Pons (tissue), 1 donor: Measurements from ENCODE around the gene SSB.
"Not testable (repeated sequence)": the region's sequence is repeated elsewhere in the genome, so short reads cannot be mapped to it uniquely, and the experiment has no call there.

Experiments
- DNase-seq: peaks from one replicate; pipeline ENCODE4 v3.0.0-alpha.2; 2016; ENCODE audit warnings: low spot score

SSB gene

DNA sequence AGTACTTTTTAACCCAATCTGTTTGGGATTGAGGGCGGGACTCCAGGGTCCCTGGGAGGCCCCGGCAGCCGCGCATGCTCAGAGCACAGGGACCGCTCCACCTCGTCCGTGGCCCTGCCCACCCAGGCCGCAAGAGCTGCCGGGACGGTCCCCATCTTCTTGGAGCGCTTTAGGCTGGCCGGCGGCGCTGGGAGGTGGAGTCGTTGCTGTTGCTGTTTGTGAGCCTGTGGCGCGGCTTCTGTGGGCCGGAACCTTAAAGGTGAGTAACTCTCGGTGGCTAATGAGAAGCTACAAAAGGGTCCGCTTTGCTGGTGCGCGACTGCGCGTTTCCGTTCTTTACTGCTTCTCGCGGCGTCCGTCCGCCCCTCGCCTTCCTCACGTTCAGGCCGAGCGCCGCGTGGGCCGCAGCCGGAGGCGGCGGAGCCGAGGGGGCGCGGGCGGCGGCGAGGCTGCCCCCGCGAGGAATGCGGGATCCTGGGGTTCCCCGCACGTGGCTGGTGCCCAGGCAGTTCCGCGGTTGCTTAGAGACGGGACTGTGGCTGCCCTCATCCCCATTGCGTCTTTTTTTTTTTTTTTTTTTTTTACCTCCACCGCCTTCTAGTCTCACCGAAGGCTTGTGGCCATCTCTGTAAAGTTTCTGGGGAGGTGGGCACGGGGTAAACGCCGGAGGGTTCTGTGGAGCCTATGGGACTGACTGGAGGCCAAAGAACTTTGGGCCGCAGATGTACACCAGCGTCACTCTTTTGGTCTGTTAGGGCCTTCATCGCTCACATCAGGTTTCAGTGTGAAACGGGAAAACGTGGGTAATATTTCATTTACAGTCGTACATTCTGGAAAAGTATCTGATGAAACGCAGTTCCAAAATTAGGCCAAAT, at the start of gene SSB:
Gene SSB, plus strand, starts transcription at position 154 of the 875 bp plus-strand sequence. CDS start 2,090 bp downstream, outside the sequence.
- DNase-seq: peak; percentile 86

DNA sequence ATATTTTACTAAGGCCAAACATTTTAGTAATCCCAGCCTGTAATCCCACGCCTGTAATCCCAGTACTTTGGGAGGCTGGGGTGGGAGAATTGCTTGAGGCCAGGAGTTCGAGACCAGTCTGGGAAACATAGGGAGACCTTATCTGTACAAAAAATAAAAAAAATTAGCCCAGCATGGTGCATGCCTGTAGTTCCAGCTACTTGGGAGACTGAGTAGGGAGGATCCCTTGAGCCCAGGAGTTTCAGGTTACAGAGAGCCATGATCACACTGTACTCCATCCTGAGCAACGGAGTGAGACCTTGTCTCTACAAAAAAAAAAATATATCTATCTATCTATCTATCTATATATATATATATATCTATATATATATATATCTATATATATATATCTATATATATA, 45.9 kb upstream of the SSB start:
- DNase-seq: no peak

GRCh38 chr2:169755083-169755870, 43.4 kb upstream of the SSB start:
- DNase-seq: no peak

GRCh38 chr2:169756342-169756741, 42.3 kb upstream of the SSB start:
- DNase-seq: no peak

DNA sequence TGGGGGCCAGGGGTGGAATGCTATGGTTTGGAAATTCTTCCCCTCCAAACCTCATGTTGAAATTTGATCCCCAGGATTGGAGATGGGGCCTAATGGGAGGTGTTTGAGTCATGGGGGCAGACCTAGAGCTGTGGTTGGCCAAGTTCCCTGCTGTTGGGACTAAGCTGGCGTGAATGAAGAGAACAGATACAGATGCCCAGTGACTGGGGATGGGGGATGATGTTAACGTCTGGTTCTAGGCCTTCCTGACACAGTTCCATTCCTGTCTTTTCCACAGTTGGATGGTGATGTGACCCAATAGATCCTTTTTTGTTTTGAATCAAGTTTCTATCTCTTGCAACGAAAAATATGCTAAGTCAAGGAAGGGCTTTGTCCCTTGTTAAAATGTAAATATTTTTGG, 41.3 kb upstream of the SSB start:
- DNase-seq: no peak

GRCh38 chr2:169757778-169758177, 40.9 kb upstream of the SSB start:
- no peak for DNase-seq

- DNase-seq: no peak
Measured at GRCh38 chr2:169759987-169760386, 38.7 kb upstream of the SSB start.

DNA sequence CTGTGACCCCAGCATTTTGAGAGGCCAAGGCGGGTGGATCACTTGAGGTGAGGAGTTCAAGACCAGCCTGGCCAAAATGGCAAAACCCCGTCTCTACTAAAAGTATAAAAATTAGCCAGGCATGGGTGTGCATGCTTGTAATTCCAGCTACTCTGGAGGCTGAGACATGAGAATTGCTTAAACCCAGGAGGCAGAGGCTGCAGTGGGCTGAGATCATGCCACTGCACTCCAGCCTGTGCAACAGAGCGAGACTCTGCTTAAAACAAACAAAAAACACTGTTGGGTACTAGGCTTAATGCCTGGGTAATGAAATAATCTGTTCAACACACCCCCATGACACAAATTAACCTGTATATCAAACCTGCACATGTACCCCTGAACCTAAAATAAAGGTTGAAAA, 37.9 kb upstream of the SSB start:
- not testable (repeated sequence) for DNase-seq

- DNase-seq: no peak
Measured at GRCh38 chr2:169761251-169761969, 37.3 kb upstream of the SSB start.

DNA sequence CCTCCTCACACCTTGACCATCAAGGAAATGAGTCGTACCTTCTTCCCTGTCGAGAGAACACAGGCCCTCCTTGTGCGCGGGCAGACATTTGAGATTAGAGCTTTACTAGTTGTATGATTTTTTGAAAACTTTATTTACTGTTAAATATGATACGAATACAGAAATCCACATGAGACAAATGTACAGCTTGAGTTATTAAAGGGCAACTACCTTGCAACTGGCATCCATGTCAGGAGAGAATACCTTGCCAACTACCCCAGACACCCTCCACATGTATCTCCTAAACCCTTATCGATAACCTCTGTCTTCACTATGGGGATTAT, 36.7 kb upstream of the SSB start:
- DNase-seq: no peak

GRCh38 chr2:169765523-169765922, 33.1 kb upstream of the SSB start:
- DNase-seq: no peak

DNA sequence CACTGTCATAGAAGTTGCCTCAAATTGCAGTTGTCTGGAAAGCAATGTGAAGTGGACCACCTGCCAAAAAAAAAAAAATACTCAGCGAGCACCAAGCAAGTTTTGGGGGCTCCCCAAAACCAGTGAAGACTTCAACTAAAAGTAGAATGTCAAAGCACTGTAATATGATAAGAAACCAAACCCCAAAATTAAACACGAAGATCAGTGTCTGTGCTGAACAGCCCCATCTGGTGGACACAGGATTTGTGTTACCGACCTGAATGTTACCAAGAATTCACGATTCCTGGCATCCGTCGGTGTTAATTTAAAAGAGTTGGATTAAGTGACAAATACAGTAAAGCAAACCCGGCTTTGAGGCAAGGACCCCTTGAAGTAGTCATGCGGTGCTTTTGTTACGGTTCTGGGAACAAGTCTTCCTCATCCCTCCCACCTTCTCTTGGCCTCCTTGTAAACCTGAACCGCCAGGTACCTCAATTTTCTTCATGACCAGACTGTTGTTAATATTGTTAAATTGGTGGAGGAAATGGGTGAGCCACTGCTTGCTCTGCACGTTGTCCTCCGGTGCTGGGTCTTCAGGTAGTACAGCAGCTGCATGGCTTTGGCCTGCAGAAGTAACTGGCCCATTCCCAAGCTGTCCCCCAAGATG, 31.3 kb upstream of the SSB start:
- DNase-seq: peak; percentile 65

- no peak for DNase-seq
Measured at GRCh38 chr2:169768262-169768995, 30.2 kb upstream of the SSB start.

- DNase-seq: no peak
Measured at GRCh38 chr2:169771021-169771420, 27.6 kb upstream of the SSB start.

- no peak for DNase-seq
Measured at GRCh38 chr2:169771612-169772011, 27.1 kb upstream of the SSB start.

GRCh38 chr2:169772651-169773050, 26.0 kb upstream of the SSB start:
- no peak for DNase-seq

- DNase-seq: no peak
Measured at GRCh38 chr2:169775354-169775753, 23.3 kb upstream of the SSB start.

DNA sequence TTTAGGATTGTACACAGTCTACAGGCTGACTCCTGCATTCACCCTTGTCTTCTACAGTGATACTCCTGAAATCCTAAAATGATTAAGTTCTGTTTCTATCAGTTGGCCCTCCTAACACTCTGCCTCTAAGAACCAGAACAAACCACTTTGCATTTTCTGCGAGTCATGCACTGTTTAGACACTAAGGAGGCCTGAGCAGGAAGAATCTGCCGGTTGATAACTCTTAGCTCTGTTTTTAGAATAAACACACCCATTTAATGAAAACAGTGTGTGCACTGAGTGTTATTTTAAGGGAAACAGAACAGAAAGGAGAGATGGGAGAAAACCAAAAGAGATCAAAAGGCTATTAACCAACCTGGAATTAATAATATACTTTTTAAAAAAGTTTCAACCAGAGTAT, 22.9 kb upstream of the SSB start:
- DNase-seq: no peak

DNA sequence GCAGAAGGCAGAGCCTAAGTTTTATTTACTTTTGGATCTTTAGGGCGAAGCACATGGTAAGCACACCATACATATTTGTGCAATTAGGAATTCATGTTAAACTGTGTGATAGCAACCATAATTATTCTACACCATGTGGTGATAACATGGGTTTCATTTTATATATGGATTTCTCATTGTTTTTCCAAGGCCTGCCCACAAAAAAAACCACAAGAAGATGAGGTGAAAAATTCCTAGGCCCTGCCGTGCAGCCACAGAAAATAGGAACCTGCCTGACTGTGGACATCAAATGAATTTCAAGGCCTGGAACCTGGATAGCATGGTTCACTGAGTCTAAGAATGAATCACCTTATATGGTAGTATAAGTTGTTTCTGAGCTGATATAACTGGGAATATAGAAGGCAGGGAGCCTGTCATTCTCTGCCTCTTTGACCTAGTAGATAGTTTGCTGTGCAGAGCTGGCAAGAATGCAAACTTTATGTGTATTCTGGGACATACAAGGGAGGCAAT, 22.4 kb upstream of the SSB start:
- no peak for DNase-seq

DNA sequence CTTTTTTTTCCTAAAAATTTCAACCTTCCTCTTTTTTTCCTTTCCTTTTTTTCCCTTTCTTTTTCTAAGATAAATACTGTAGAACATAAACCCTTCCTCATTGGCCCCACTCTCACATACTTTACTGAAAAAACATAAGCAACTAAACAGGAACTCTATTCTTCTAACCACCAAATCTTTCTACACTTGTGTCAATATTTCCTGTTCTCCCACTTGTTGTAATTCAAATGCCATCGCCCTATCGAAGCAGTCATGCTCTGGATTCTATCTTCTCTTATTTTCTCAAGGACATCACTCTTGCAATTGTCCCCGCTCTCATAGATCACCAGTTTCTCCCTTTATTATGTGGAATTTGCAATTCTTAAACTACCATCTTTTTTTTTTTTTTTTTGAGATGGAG, 20.2 kb upstream of the SSB start:
- no peak for DNase-seq
